Esophagus muscularis mucosa (tissue), 4 donors: ENCODE results near the gene GOLGA8S. TPM values are rescaled to one million over a fixed set of nuclear protein-coding genes. Genes with fewer than 3 reads are reported as not detected.

Experiments
- DNase-seq: peaks from one replicate; pipeline ENCODE4 v3.0.0-alpha.2; 2017; ENCODE audit errors: extremely low spot score
- H3K27ac ChIP-seq, 4 donors: fragments of 200-600 bp; sonication (generic); replicated peaks in 1 of 4; 1 replicate in 3 of 4; 2 replicates in 1 of 4; pipeline ENCODE4 v1.5.1; 2016 to 2019; ENCODE audit warnings: mild to moderate bottlenecking in 1 of 4
- H3K27me3 ChIP-seq, 4 donors: fragments of 200-600 bp; sonication (generic); one replicate each; pipeline versions ENCODE4 v1.5.1 to v1.6.0; 2016 to 2019
- H3K36me3 ChIP-seq, 4 donors: fragments of 200-600 bp; sonication (generic); one replicate each; pipeline ENCODE4 v1.5.1; 2016 to 2019
- H3K4me1 ChIP-seq, 4 donors: fragments of 200-600 bp; sonication (generic); one replicate each; pipeline ENCODE4 v1.5.1; 2016 to 2019
- H3K4me3 ChIP-seq, 4 donors: fragments of 200-600 bp; sonication (generic); 1 replicate in 2 of 4; 2 replicates in 2 of 4; pipeline ENCODE4 v1.5.1; 2016 to 2019; ENCODE audit warnings: mild to moderate bottlenecking in 4 of 4, moderate library complexity in 1 of 4
- H3K9me3 ChIP-seq, 4 donors: fragments of 200-600 bp; sonication (generic); 1 replicate in 3 of 4; 2 replicates in 1 of 4; pipeline ENCODE4 v1.5.1; 2016 to 2019
- EP300 ChIP-seq: sonication (generic); formaldehyde crosslinking; IDR thresholded peaks from one replicate; pipeline ENCODE4 v1.6.1; 2017; ENCODE audit warnings: antibody characterized with exemption
- POLR2A ChIP-seq: fragments of 450-650 bp; IDR thresholded peaks from one replicate; pipeline ENCODE4 v1.6.1; 2017; ENCODE audit warnings: antibody characterized with exemption, moderate library complexity, mild to moderate bottlenecking, low read depth
- POLR2AphosphoS5 ChIP-seq, 2 donors: sonication (generic); formaldehyde crosslinking; IDR thresholded peaks; one replicate each; pipeline ENCODE4 v1.6.1; 2017; ENCODE audit warnings: antibody characterized with exemption in 2 of 2
- WGBS: methylation state at CpG from one replicate; pipeline ENCODE4 v1.1.5; 2018; 5-methylcytosine and 5-hydroxymethylcytosine counted together
- intact Hi-C: fragments of 100-400 bp; cut with DNase I; formaldehyde crosslinking; loops from one replicate; pipeline ENCODE4 v1.15.1; 2023
- total RNA-seq, 4 donors: library from RNA; depleted of rRNA; stranded (reverse); fragments of >200 nt; gene quantifications; one replicate each; pipeline versions ENCODE4 v1.1.0 to v1.2.1, GENCODE V29; 2016
- TF ChIP-seq, protein P1 (sequence below), 3 experiments: fragments of 200-600 bp in 2 of 3; fragments of 450-650 bp in 1 of 3; sonication (generic) in 2 of 3; IDR thresholded peaks; one replicate each; pipeline ENCODE4 v1.5.1; 2017 to 2019; ENCODE audit warnings: antibody characterized with exemption in 3 of 3, mild to moderate bottlenecking in 2 of 3, moderate library complexity in 1 of 3

Gene GOLGA8S
- total RNA-seq, 4 donors from 2014 or later: under 0.01 to 0.17 (median 0.13) TPM; not detected in 1

DNA sequence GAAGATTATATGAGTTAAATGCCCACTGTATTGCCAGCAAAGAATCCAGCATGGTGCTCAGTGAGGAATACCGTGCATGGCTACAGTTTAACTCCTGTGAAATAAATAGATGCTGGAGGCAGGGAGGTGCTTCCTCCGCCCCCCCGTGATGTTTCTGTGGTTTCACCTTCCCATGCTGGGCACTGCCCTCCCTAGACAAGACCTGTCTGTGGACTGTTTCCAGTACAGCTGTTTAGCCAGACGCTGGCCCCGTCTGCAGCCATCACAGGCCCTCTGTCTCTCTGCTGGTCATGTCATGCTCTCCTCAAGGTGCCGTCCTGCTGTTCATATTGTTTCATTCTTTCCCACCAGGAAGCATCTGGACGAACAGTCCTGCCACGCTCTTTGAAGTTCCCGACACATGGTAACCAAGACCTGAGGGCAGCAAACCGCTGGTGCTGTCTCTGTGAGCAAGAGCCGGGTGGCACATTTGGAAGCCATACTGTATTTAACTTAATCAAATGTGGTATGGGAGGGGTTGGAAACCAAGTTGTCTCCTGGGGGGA, 31.4 kb downstream of the GOLGA8S start:
- H3K4me3 ChIP-seq: no peak overlapping the region
- no peak overlapping the region for H3K27ac ChIP-seq
- 76% methylated on average over 11 of the region's 11 CpGs for WGBS
- TF ChIP-seq POLR2AphosphoS5 (IDR thresholded peaks at IDR 0.05) (no peak), EP300 (no peak), POLR2A (no peak)
- TF ChIP-seq, protein P1, sequence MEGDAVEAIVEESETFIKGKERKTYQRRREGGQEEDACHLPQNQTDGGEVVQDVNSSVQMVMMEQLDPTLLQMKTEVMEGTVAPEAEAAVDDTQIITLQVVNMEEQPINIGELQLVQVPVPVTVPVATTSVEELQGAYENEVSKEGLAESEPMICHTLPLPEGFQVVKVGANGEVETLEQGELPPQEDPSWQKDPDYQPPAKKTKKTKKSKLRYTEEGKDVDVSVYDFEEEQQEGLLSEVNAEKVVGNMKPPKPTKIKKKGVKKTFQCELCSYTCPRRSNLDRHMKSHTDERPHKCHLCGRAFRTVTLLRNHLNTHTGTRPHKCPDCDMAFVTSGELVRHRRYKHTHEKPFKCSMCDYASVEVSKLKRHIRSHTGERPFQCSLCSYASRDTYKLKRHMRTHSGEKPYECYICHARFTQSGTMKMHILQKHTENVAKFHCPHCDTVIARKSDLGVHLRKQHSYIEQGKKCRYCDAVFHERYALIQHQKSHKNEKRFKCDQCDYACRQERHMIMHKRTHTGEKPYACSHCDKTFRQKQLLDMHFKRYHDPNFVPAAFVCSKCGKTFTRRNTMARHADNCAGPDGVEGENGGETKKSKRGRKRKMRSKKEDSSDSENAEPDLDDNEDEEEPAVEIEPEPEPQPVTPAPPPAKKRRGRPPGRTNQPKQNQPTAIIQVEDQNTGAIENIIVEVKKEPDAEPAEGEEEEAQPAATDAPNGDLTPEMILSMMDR (IDR thresholded peaks at IDR 0.05): no peak
- H3K9me3 ChIP-seq: no peaks in the 10 kb centered on the region
- intact Hi-C loops: no loop called here
- H3K27me3 ChIP-seq: peaks cover 0 to 5% (median 0%) of the 10 kb centered on the region in 4 donors
- DNase-seq: no peak
- no peaks in the 10 kb centered on the region for H3K4me1 ChIP-seq
- H3K36me3 ChIP-seq: no peaks in the 10 kb centered on the region

DNA sequence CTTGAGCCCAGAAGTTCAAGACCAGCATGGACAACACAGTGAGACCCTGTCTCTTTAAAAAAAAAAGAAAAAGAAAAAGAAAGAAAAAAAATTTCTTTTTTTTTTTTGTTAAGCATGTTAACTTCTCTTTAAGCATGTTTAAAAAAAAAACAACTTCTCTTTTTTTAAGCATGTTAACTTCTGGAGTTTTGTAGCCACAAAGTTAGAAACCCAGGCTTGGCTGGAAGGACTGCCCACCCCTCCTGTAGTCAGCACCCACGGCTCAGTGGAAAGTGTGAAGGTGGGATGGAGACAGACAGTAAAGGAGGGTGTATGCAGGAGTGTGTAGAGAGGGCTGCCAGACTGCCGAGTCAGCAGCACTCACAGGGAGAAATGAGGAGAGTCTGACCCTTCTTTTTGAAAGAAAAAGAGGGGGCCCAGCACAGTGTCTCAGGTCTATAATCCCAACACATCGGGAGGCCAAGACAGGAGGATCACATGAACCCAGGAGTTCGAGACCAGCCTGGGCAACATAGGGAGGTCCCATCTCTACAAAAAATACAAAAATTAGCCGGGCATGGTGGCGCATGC, 33.2 kb downstream of the GOLGA8S start:
- no peak for DNase-seq
- no peaks in the 10 kb centered on the region for H3K36me3 ChIP-seq
- H3K4me1 ChIP-seq: no peaks in the 10 kb centered on the region
- H3K27ac ChIP-seq: no peak overlapping the region
- H3K4me3 ChIP-seq: no peak overlapping the region
- 59% methylated on average over 6 of the region's 6 CpGs for WGBS
- TF ChIP-seq EP300: no peak
- TF ChIP-seq POLR2AphosphoS5 (IDR thresholded peaks at IDR 0.05): no peak
- TF ChIP-seq, protein P1 (IDR thresholded peaks at IDR 0.05): no peak
- TF ChIP-seq POLR2A: no peak
- intact Hi-C loops: no loop called here
- H3K27me3 ChIP-seq: peaks cover 0 to 9% (median 0%) of the 10 kb centered on the region in 4 donors
- H3K9me3 ChIP-seq: no peaks in the 10 kb centered on the region

DNA sequence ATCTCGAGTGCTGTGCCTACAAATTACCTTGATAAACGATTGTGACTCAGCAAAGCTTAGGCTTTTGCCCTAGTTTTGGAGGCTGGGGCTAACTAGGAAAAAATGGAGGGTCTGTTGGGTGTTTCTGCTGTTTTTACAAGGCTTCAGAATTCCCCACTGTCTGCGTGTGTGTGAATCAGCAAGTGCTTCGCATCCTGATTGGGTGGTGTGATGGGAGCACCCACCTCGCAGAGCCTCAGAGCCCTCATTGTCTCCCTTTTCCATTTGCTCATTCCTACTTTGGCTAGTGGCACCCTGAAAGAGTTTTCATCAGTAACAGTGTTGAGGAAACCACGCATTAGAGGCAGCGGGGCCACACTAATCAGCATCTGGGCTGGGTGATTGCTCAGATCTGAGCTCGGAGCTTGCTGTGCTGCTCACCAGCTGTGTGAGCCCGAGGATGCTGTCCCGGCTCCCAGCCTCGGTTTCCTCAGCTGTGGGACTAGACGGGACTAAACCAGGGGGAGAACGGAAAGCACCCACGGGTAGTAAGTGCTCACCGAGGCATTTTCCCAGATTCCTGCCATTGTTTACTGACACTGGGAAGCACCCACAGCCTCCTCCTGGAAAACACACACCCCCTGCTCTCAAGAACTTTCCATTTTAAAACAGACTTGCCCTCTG, 40.6 kb downstream of the GOLGA8S start:
- Histone ChIP-seq H3K4me1 (no peaks in the 10 kb centered on the region), H3K4me3 (no peak overlapping the region), H3K36me3 (no peaks in the 10 kb centered on the region), H3K27me3 (peaks cover 0 to 24% (median 0%) of the 10 kb centered on the region in 4 donors), H3K27ac (peak overlapping the region; percentile 19 to 62 (median 32)), H3K9me3 (no peaks in the 10 kb centered on the region)
- TF ChIP-seq, protein P1 (IDR thresholded peaks at IDR 0.05): no peak
- TF ChIP-seq POLR2A: no peak
- TF ChIP-seq EP300: no peak
- peak in 1 of 2 donors; percentile 46 for TF ChIP-seq POLR2AphosphoS5 (IDR thresholded peaks at IDR 0.05)
- 59% methylated on average over 15 of the region's 15 CpGs for WGBS
- intact Hi-C loops: loop anchor here (10.0 kb wide), 1 partner anchor 50 kb away; the partner anchor contains the start of gene GOLGA6L2
- DNase-seq: no peak

DNA sequence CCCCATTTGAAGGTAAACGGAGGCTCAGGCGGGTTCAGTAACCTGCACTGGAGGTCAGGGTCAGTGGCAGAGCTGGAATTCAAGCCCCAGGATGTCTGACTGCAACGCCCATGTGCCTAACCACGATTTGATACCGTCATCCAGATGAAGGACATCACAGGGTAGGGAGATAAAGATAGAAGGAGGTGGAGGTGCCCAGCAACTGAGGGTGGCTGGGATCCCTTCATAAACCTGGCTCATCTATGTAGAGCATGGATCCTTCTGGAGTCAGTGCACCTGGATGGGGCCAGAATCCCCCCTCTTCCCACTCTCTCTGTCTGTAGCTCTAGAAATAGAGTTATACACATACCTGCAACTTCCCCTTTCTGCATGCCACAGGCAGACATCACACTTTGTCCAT, 41.3 kb downstream of the GOLGA8S start:
- WGBS: 68% methylated on average over 5 of the region's 5 CpGs
- no peaks in the 10 kb centered on the region for H3K36me3 ChIP-seq
- H3K27me3 ChIP-seq: peaks cover 0 to 24% (median 0%) of the 10 kb centered on the region in 4 donors
- no peak for TF ChIP-seq POLR2AphosphoS5 (IDR thresholded peaks at IDR 0.05)
- TF ChIP-seq, protein P1 (IDR thresholded peaks at IDR 0.05): no peak
- TF ChIP-seq EP300: no peak
- TF ChIP-seq POLR2A: no peak
- H3K4me1 ChIP-seq: no peaks in the 10 kb centered on the region
- no peaks in the 10 kb centered on the region for H3K9me3 ChIP-seq
- no peak overlapping the region for H3K4me3 ChIP-seq
- no peak for DNase-seq
- intact Hi-C loops: loop anchor here (10.0 kb wide), 1 partner anchor 49 kb away; the partner anchor contains the start of gene GOLGA6L2
- H3K27ac ChIP-seq: peak overlapping the region in 3 of 4 donors; percentile 19 to 62 (median 27)
